GM15510 (cell line): ENCODE data around the gene EPN2.

Experiments used
- POLR2A ChIP-seq: IDR thresholded peaks from 3 replicates; pipeline ENCODE4 v1.6.1; 2011; ENCODE audit warnings: borderline replicate concordance; ENCODE audit not compliant: insufficient read length; ENCODE audit errors: extremely low read depth

The EPN2 gene

DNA sequence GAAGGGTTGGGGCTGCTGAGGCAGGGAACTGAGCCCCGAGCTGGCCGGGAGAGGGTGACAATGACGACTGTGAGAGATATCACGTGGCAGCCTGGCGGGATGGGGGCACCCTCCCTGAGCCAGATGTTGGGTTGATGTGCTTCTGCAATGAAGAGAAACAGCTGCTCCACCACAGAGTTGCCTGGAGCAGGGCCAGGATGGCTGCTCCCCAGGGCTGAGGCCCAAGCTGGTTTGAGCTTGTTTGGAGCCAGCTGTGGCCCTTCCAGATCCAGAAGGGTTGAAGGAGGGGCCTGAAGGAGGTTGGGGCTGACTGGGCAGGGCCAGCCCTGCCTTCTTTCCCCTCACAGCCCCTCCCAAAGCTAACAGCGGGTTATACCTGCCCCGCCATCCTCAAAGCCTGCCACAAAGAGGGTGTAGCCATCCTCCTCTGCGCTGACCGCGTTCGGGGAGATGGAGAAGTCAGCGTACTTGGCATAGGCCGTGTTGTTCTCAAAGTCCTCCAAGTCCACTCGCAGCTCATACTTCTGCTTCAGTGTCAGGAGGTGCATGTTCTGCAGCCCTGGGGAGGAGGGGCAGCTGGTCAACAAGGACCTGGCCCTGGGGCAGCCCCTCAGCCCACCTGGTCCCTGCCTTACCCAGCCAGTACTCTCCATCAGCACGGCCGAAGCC is 147.7 kb downstream of the EPN2 start:
- no peak for TF ChIP-seq POLR2A

DNA sequence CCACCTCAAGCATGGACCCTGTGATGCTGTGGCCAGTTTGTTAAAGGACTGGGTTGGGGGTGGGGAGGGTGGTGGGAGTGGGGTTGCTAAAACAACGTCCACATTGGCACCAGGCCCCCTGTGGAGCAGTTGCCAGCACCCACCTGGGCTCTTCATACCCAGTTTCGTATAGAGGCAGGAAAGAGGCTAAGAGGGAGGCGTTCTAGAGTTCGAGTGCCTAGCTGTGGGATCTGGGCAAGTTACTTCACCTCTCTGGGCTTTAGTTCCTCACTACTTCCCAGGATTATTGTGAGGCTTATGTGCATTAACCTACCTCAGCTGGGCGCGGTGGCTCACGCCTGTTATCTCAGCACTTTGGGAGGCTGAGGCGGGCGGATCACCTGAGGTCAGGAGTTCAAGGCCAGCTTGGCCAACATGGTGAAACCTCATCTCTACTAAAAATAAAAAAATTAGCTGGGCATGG is 148.4 kb downstream of the EPN2 start:
- no peak for TF ChIP-seq POLR2A
